Amniotic epithelial cell (primary cell): ENCODE data around the gene NADK2.
A peak's percentile ranks its signal among the peaks of the same experiment; 100 is the strongest.
"Not testable (repeated sequence)": the region's sequence is repeated elsewhere in the genome, so short reads cannot be mapped to it uniquely, and the experiment has no call there.

ENCODE experiments used
- DNase-seq: peaks from one replicate; pipeline ENCODE4 v3.0.0-alpha.2; 2010; ENCODE audit warnings: low read depth

The NADK2 gene

DNA sequence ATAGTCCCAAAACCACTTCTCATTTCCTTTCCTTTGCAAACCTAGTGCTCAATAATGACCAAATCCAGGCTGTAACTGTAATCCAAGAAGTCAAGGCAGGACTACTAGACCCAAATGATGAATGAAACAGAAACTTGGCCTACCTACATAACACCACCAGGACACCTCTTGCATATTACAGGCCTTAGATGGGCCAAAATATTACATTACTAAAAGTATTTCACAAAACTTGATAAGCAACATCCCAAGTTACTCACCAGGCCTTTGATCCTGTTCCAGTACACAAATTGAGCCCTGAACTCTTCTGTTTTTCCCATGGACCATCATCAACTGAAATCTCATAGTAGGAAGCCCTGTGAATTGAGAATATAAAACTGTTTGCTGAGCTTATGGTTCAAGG is 34.8 kb downstream of the NADK2 start:
- DNase-seq, result peak; percentile 51

DNA sequence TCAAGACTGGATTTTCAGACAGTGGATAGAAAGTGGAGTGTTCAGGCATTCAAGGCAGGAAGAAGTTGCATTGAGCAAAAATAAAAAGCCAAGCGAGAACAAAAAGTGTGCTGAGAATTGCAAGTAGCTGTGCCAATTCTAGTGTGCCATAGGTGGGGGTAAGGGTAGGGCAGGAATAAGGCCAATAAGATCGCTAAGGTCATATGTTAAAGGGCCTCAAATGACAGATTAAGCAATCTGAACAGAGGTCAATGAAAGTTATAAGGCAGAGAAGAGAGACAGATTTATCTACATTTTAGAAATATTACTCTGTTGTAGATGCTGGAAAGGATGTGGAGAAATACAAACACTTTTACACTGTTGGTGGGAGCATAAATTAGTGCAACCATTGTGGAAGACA is 36.4 kb downstream of the NADK2 start:
- no peak for DNase-seq

DNA sequence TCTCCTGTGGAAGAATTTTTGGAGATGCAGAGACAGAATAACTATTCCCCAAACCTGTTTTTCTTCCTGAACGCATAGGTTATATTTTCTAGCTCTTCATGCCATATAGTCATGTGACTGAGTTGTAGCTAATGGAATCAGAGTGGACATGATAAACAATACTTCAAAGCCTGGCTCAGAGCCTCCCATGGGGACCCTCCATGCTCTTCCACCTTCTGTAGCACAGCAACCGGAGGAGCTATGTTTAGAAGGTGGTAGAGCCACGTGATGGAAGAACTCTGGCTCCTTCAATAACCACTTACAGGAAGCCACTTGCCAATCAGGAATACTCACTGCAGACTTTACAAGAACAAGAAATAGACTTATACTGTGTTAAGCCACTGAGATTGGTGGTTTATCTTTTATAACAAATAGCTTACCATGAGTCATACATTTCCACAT is 39.2 kb downstream of the NADK2 start:
- DNase-seq, result peak; percentile 59

DNA sequence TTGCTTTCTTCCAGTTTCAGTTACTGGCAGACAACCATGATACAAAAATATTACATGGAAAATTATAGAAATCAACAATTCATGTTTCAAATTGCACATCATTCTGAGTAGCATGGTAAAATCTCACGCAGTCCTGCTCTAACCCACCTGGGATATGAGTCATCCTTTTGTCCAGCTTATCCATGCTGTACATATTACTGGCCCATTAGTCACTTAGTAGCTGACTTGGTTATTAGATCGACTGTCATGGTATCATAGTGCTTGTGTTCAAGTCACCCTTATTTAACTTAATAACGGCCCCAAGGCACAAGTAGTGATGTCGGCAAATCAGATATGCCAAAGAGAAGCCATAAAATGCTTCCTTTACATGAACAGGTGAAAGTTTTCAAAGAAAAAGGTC is 41.2 kb downstream of the NADK2 start:
- peak; percentile 33 for DNase-seq

DNA sequence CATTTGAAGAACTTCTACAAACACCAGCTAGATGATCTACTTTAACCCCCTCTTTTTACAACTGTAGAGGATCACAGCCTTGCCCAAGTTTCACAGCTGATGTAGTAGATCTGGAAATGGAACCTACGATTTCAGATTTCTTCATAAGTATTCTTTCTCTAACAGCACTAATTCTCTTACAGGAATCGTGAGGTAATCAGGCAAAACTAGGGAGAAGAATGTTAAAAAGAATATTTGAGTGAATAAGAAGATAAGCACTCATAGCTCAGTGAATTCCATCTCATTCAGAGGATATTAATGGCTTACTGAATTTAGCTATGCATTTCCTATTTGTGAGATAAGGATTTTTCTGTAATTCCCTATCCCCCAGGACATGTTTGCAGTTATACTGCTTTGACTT is 42.1 kb downstream of the NADK2 start:
- DNase-seq, result peak; percentile 80

DNA sequence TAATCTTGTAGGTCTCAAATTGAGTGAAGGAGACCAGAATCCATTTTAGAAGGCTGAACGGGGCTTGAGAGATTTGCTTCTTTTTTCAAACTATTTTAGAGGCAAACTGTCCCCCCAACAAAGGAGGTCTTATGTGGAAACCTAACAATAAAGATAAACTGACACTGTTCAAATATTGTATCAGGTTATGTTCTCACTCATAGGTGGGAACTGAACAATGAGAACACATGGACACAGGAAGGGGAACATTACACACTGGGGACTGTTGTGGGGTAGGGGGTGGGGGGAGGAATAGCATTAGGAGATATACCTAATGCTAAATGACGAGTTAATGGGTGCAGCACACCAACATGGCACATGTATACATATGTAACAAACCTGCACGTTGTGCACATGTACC is 42.9 kb downstream of the NADK2 start:
- not testable (repeated sequence) for DNase-seq

DNA sequence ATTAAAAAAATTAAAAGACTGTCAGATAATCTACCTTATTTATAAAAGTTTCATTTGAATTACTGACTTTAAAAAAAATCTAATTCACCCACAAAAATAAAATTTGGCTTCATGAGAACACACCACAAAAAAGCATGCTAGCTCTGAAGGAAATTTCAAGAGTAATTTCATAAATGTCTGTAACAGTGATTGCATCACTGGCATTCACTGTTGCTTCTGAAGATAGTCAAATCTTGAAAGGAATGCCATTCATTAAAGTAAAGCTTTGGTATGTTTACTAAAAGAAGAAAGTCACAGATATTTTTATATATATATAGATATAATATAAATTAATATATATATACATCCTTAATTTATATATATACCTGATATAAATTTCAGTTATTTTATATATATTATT is 43.4 kb downstream of the NADK2 start:
- DNase-seq, result peak; percentile 68

DNA sequence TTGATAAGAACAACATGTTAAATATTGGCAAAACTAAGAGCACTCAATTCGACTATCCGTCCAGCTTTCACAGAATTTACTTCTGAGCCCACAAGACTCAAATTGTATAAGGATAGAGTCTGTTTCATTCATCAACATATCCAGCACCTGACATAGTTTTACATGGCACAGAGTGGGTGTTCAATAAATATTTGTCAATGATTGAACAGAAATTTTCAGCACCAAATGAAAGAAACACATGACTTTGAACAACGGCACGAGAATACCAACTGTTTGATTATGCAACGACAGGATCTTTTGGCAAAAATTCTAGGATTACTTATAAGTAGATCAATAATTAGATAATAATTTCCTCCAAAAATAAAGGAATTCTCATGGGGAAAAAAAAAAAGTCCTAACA is 48.0 kb downstream of the NADK2 start:
- no peak for DNase-seq

DNA sequence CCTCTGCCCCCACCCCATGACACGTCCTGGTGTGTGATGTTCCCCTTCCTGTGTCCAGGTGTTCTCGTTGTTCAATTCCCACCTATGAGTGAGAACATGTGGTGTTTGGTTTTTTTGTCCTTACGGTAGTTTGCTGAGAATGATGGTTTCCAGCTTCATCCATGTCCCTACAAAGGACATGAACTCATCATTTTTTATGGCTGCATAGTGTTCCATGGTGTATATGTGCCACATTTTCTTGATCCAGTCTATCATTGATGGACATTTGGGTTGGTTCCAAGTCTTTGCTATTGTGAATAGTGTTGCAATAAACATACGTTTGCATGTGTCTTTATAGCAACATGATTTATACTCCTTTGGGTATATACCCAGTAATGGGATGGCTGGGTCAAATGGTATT is 57.3 kb downstream of the NADK2 start:
- DNase-seq, result not testable (repeated sequence)

DNA sequence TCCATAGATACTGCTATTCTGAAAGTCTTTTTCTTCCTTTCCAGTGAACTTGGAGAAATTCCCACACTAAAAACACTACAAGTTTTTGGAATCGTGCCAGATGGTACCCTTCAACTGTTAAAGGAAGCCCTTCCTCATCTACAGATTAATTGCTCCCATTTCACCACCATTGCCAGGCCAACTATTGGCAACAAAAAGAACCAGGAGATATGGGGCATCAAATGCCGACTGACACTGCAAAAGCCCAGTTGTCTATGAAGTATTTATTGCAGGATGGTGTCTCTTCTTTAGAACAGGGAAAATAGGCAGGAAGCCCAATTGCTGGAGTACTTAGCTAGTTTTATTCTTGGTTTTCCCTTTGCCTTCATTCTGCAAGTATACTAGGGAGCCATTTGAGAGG is 60.0 kb downstream of the NADK2 start:
- no peak for DNase-seq

DNA sequence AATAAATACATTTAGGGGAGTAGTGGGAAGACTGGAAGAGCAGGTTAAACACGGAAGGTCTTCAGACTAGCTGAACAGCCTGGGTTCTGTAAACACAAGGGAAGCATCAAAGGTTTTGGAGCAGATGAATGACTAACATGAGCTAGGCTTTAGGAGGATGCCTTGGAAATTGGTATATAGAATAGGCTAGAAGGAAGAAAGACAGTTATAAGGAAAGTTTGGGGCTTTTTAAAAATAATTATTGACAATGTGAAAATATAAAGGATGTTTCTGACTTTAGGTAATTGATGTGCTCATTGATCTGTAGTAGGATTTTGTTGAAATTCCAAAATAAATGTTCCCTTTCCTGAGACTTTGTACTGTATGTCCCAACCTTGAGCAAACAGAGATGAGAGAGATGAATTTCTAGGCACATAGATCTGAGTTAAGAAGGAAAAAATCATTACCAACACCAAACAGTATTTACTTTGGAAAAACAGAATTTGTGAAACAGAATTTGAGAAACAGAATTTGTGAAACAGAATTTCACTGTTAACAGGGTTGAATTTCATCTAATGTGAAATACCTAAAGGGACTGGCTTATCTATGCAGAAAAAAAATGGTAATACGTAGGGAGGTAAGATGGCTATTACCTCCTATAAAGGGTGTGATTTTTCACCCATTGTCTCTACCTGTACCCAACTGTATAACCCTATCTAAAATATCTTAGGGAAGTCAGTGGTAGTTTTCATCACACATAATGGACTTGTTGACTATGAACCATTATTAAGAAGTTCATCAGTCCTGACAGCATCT is 61.0 kb downstream of the NADK2 start:
- no peak for DNase-seq

DNA sequence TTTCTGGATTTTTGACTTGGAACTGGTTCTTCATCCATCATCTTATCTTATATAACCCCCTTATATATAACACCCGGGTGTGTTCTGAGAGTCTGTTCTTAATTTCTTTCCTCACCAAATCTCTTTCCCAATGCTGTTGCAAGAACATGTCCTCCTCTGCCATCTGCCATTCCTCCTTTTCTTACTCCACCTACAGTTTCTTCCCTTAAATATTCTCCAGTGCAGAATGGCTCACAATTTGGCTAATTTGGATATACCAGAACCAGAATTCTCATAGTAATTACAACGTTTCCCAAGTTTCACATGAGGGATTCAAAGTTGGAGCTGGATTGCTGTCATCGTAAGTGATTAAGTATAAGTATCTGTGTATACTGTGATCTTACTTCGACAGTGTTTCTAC is 61.8 kb downstream of the NADK2 start:
- no peak for DNase-seq

DNA sequence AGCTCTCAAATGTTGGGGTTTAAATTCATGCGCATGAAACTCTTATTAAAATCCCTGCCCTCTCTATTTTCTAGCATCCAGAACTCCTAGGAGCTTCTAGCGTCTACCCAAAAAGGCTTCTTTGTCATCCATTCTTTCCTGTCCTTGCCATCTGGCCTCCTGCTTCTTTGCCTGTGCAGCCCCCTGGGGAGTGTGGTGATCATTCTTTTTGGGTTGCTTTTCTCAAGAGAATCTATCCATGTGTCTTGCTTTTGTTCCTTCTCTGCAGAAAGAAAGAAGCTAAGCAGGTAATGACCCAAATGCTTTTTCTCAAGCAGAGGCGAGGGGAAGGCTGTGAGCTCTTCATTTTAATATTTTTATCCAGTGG is 63.2 kb downstream of the NADK2 start:
- no peak for DNase-seq

DNA sequence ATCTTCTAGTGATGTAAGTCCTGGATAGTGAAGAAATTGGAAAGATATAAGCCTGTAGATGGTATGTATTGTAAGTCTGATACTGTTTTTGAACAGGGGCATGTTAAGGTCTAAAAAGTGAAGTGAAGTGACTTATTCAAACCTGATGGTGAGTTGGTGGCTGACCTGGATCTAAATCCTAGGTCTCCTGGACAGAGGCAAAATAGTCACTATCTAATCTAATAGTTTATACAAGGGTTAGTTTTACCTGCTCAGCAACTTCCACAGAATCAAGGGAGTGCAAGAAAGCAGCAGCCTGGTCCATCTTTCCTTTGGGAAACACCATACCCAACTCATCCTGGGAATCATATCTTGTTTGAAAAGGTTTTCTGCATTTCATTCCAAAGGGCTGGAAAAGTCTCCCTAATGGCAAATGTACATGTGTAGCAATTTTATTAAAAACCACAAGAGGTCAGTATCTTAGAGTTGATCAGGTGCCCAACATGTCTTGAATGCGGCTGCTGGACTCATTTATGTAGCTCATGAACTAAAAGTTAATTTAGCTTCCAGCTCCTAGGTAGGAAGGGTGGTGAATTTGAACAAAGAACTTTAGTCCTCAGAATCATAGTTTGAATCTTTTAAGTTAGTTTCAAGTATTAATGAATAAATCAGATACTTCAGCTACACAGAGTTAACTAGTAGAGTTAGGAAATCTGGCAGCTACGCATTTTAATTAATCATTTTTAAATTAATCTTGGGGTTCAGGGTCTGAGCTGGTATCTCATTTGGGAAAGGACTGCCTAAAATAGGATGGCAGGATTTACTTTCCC is 63.8 kb downstream of the NADK2 start:
- peak; percentile 64 for DNase-seq

DNA sequence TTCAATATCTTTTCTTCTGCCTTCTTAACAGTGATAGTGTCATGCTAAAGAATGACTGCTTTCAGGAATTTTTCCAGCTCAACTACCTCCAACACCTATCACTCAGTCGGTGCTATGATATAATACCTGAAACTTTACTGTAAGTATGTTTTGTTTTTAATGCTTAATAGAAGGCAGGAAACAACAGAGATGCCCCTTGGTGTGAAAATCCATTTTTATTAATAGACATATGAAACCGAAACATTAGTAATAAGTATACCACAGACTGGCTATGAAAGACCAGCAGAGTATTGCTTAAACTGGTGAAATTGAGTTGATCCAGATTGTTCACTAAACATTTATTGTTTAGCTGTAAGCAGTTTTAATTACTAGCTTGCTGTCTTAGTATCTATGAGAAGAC is 64.6 kb downstream of the NADK2 start:
- no peak for DNase-seq

DNA sequence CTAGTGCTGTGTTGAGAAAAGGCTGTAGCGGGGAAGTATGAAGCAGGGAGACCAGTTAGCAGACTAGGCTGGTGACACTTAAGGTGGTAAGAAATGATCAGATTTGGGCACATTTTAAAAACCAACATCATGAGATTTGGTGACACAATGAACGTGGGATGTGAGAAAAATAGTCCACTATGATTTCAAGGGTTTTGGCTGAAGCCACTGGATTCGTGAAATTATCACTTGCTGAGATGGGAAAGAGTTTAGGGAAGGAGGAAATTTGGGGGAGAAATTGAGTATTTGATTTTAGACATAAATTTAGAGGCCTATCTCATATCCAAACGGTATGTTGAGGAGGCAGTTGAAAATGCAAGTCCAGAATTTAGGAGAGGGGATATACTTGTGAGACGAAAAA is 66.7 kb downstream of the NADK2 start:
- DNase-seq, result no peak

DNA sequence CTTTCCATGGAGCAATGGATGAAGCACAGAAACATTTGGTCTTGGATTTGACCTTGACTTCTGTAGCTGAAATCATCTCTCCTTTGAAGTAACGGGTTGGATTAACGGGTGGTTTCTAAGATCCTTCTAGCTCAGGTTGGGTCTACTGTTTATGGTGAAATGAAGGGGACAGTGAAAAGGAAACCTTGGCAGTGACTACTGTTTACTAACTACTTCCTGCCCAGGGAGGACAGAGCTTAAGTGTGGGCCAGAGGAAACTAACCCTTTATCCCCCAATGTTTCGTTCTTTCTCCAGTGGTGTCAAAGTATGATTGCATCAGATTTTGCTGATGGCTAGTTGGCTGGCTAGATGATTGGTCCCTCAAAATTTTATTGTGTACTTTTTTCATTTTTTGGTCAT is 67.6 kb downstream of the NADK2 start:
- DNase-seq, result no peak

DNA sequence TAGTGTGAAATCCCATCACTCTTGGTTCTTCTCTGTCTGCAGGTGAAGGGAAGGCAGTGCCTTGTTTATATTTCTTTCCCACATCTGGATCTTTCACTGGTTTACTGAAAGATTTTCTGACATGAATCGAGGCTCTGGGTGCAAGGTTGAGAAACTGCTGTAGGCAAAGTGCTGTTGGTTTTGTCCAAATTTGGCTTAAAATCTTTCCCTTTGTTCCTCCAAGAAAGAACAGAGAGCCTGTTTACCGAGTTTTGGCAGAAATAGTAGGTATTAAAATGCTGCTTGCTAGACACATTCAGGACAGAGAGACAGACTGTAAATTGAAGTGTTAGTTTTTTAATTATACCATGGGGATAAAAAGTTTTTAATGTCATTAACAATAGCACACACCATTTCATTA is 68.3 kb downstream of the NADK2 start:
- DNase-seq, result no peak

DNA sequence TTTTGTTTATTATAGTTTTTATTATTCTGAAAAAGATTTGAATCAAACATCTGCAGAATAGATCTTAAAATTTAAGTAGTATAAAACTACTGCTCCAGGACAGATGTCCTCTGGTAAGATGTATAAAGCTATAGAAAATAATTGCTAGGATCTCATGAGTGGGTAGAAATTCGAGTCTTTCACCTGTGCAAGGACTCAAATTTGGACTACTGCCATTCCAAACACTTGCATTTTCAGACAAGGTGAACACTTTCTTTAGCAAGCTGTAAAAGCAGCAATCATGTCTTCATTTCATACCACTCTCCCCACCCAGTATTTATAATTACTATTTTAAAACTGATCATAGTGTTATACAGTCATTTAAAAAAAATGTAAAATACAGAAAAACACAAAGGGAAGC is 69.1 kb downstream of the NADK2 start:
- no peak for DNase-seq

DNA sequence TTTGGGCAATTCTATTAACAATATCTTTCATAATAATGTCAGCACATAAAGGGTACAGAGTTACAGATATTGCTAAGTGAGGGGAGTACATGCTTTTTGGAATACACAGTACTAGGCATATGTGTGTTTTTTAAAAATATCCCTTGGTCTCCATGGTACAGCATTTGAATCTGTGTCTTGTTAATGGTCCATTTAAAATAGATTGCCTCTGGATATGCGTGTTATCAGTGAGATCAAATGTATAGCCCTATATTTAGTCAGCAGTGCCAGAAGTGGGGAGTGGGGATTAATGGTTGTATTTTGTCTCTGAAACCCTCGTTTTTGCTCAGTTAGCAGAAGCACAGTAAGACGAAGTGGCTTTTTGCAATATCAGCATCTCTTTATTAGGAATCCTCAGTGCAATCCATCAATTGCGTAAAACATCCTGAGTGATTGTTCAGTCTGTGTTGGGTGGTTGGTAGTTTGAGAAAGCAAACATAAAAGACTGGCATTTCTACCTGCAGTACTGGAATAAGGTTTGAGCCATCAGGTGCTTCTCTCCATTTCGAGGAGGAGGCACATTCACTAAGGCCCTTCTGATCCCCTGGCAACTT is 70.8 kb downstream of the NADK2 start:
- no peak for DNase-seq

DNA sequence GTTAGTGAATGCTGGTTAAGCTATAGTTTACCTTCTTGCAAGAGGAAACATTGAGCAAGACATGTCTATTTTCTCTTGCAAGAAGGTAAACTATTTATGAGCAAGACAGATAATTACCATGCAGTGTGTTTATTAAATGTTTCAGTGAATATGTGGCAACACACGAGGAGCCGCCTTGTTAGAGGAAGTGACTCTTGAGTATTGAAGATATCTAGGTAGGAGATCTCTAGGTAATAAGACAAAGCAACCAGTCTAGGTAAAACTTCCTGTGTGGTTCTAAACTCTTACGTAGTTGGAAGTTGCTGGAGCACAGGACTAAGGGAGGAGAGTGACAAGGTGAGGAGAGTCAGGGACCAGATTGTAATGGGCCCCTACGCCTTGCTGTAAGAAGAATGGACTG is 73.0 kb downstream of the NADK2 start:
- no peak for DNase-seq

DNA sequence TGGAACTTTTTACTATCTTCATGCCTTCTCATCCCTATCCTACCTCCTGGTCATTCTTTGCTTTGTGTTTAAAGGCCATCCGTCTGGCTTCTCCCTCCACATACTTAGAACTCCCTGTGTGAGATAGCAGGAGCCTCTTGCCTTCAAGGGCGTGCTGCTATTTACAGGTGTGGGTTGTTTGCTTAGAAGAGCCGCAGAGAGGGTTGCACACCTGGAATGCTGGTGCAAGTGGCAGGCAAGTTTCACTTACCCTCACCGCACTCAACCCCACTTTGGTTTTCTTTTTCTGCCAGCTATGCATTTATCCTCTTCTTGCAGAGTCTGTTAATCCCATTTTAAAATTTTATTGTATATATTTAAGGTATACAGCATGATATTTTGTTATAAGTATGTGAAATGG is 77.3 kb downstream of the NADK2 start:
- DNase-seq, result no peak

DNA sequence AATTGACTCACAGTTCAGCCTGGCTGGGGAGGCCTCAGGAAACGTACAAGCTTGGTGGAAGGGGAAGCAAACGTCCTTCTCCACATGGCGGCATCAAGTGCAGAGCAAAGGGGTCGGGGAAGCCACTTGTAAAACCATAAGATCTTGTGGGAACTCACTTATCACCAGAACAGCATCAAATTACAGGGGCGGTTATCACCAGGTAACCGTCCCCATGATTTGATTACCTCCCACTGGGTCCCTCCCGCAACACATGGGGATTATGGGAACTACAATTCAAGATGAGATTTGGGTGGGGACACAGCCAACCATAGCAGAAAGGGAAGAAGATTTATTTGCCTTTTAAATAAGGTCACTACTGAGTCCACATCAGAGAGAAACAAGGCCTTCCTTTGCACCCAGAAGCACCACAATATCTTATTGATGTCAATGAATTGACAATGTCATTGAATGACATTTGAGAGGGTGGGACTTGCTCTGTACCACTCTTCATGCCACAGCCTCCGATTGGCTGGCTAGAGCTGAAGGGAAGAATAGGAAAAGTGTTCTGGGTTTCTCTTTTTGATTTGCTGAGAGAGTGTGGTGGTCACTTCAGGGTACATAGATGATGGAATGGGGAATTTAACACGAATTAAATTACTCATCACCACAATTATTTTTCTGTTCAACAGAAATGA is 78.8 kb downstream of the NADK2 start:
- no peak for DNase-seq
